GM12878 (cell line): ENCODE results near the gene MAST2. TPM values are rescaled to one million over a fixed set of nuclear protein-coding genes. Genes with fewer than 3 reads are reported as not detected.
A peak's percentile ranks its signal among the peaks of the same experiment; 100 is the strongest.

Source experiments
- BACH1 ChIP-seq: fragments of 450-650 bp; IDR thresholded peaks from 2 replicates; pipeline ENCODE4 v1.6.1; 2017; ENCODE audit warnings: mild to moderate bottlenecking, borderline replicate concordance
- LARP7 ChIP-seq: fragments of 450-650 bp; IDR thresholded peaks from 2 replicates; pipeline ENCODE4 v1.6.1; 2017; ENCODE audit warnings: mild to moderate bottlenecking
- MEF2A ChIP-seq: IDR thresholded peaks from 2 replicates; pipeline ENCODE4 v1.6.1; 2011; ENCODE audit warnings: low read depth, mild to moderate bottlenecking, low read length, moderate library complexity; ENCODE audit not compliant: insufficient read depth
- MTA2 ChIP-seq: fragments of 450-650 bp; IDR thresholded peaks from 2 replicates; pipeline ENCODE4 v1.6.1; 2016; ENCODE audit warnings: low read depth, mild to moderate bottlenecking, moderate library complexity
- MYB ChIP-seq: fragments of 150-350 bp; IDR thresholded peaks from 2 replicates; pipeline ENCODE4 v1.6.1; 2014; ENCODE audit warnings: mild to moderate bottlenecking, low read depth, low read length, borderline replicate concordance
- NR2C1 ChIP-seq: fragments of 450-650 bp; IDR thresholded peaks from 2 replicates; pipeline ENCODE4 v1.6.1; 2017; ENCODE audit warnings: antibody characterized with exemption, mild to moderate bottlenecking, moderate library complexity
- NR2C2 ChIP-seq: IDR thresholded peaks from 2 replicates; pipeline ENCODE4 v1.6.1; 2011; ENCODE audit warnings: borderline replicate concordance, low read depth; ENCODE audit not compliant: control insufficient read depth, insufficient read length
- POLR2AphosphoS5 ChIP-seq: IDR thresholded peaks from 2 replicates; pipeline ENCODE4 v1.6.1; 2011; ENCODE audit warnings: mild to moderate bottlenecking, low read length, inconsistent platforms
- POU2F2 ChIP-seq: IDR thresholded peaks from 3 replicates; pipeline ENCODE4 v1.6.1; 2011; ENCODE audit warnings: low read depth, mild to moderate bottlenecking, low read length, borderline replicate concordance
- RELA ChIP-seq: fragments of 450-650 bp; IDR thresholded peaks from 2 replicates; pipeline ENCODE4 v1.8.0; 2014; ENCODE audit warnings: borderline replicate concordance; ENCODE audit not compliant: partially characterized antibody
- RFX5 ChIP-seq: IDR thresholded peaks from 2 replicates; pipeline ENCODE4 v1.6.1; 2011; ENCODE audit warnings: low read depth, low read length, improper control_type of control experiment
- SMAD1 ChIP-seq: fragments of 450-650 bp; IDR thresholded peaks from 2 replicates; pipeline ENCODE4 v1.6.1; 2018; ENCODE audit warnings: mild to moderate bottlenecking, low read depth; ENCODE audit not compliant: partially characterized antibody
- SMARCA5 ChIP-seq: fragments of 450-650 bp; IDR thresholded peaks from 2 replicates; pipeline ENCODE4 v1.6.1; 2017; ENCODE audit warnings: mild to moderate bottlenecking
- SREBF1 ChIP-seq: IDR thresholded peaks from 2 replicates; pipeline ENCODE4 v1.6.1; 2012; ENCODE audit warnings: mild to moderate bottlenecking, low read length
- TAF1 ChIP-seq: IDR thresholded peaks from 2 replicates; pipeline ENCODE4 v1.6.1; 2011; ENCODE audit warnings: mild to moderate bottlenecking, low read depth, low read length, borderline replicate concordance
- TCF12 ChIP-seq: IDR thresholded peaks from 2 replicates; pipeline ENCODE4 v1.6.1; 2011; ENCODE audit warnings: low read depth, mild to moderate bottlenecking, low read length
- TCF3 ChIP-seq: IDR thresholded peaks from 2 replicates; pipeline ENCODE4 v1.6.1; 2012; ENCODE audit warnings: low read depth, mild to moderate bottlenecking, low read length, borderline replicate concordance; ENCODE audit not compliant: insufficient read depth
- YBX1 ChIP-seq: fragments of 450-650 bp; IDR thresholded peaks from 2 replicates; pipeline ENCODE4 v1.6.1; 2016; ENCODE audit warnings: antibody characterized with exemption
- polyA plus RNA-seq, 11 experiments: library from polyadenylated mRNA; depleted of rRNA in 4 of 11; unstranded in 6 of 11; stranded (reverse) in 5 of 11; fragments of >200 nt; fragmentation: Nextera tagmentation in 4 of 11; fragmentation: Illumina TruSeq in 1 of 11; extraction: Ambion mirVana in 4 of 11; extraction: Trizol in 1 of 11; gene quantifications; 1 replicate in 1 of 11; 2 replicates in 10 of 11; pipeline versions ENCODE4 v1.2.1 to v1.2.3, GENCODE V29; 2011 to 2016; ENCODE audit warnings: inconsistent platforms in 2 of 11, missing spikeins in 2 of 11, low read depth in 1 of 11
- total RNA-seq, 4 experiments: library from RNA; depleted of rRNA in 3 of 4; stranded (reverse); fragments of >200 nt in 3 of 4; fragmentation: Illumina TruSeq in 1 of 4; extraction: Trizol in 1 of 4; gene quantifications; 2 replicates each; pipeline versions ENCODE4 v1.2.1 to v1.2.3, GENCODE V29; 2013 to 2021
- TF ChIP-seq, protein P1 (sequence below): IDR thresholded peaks from 2 replicates; pipeline ENCODE4 v1.6.1; 2011; ENCODE audit warnings: low read depth, mild to moderate bottlenecking, low read length, moderate library complexity, borderline replicate concordance; ENCODE audit errors: extremely low read depth
- TF ChIP-seq, protein P2 (sequence below): IDR thresholded peaks from 2 replicates; pipeline ENCODE4 v1.6.1; 2012; ENCODE audit warnings: low read length, inconsistent platforms
- TF ChIP-seq, protein P3 (sequence below): IDR thresholded peaks from 2 replicates; pipeline ENCODE4 v1.6.1; 2012; ENCODE audit warnings: mild to moderate bottlenecking, low read depth, low read length
- TF ChIP-seq, protein P4 (sequence below): fragments of 450-650 bp; IDR thresholded peaks from 2 replicates; pipeline ENCODE4 v1.6.1; 2017; ENCODE audit warnings: borderline replicate concordance
- TF ChIP-seq, protein P5 (sequence below): fragments of 450-650 bp; IDR thresholded peaks from 2 replicates; pipeline ENCODE4 v1.6.1; 2017; ENCODE audit warnings: low read depth, mild to moderate bottlenecking, moderate library complexity

MAST2 gene
- total and polyA plus RNA-seq, 10 of the 15 experiments (the other 5 are each of a cell fraction or from before 2014, with no cell fraction given) = 1.0 to 28.7 (median 13.8) TPM

DNA sequence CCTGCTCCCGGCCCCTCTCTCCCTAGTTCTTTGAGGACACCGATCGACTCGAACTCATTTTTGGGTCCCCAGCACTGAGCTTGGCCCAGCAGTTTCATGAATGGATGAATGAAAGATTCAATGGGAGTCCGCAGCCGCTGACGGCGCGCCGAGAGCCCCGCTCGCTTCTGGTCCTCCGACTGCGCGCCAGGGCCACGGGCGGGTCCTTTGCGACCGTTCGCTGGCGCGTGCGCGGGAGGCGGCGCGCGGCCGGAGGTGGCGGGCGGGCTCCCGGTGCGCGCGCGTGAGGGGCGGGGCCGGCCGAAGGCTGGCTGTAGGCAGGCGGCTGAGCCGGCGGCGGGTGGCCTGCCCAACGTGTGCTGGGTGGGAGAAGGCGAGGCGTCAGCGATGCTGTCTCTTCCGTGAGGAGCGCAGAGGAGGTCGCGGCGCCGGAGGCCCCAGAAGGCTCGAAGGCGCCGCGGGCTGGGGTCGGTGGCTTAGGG is at the start of gene MAST2 (continued):
- TF ChIP-seq, protein P1, sequence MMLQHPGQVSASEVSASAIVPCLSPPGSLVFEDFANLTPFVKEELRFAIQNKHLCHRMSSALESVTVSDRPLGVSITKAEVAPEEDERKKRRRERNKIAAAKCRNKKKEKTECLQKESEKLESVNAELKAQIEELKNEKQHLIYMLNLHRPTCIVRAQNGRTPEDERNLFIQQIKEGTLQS = no peak
- TF ChIP-seq SMARCA5 = no peak
- TF ChIP-seq SREBF1 = no peak
- no peak for TF ChIP-seq POU2F2
- TF ChIP-seq, protein P2, sequence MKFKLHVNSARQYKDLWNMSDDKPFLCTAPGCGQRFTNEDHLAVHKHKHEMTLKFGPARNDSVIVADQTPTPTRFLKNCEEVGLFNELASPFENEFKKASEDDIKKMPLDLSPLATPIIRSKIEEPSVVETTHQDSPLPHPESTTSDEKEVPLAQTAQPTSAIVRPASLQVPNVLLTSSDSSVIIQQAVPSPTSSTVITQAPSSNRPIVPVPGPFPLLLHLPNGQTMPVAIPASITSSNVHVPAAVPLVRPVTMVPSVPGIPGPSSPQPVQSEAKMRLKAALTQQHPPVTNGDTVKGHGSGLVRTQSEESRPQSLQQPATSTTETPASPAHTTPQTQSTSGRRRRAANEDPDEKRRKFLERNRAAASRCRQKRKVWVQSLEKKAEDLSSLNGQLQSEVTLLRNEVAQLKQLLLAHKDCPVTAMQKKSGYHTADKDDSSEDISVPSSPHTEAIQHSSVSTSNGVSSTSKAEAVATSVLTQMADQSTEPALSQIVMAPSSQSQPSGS = no peak
- TF ChIP-seq MEF2A = no peak
- TF ChIP-seq, protein P3, sequence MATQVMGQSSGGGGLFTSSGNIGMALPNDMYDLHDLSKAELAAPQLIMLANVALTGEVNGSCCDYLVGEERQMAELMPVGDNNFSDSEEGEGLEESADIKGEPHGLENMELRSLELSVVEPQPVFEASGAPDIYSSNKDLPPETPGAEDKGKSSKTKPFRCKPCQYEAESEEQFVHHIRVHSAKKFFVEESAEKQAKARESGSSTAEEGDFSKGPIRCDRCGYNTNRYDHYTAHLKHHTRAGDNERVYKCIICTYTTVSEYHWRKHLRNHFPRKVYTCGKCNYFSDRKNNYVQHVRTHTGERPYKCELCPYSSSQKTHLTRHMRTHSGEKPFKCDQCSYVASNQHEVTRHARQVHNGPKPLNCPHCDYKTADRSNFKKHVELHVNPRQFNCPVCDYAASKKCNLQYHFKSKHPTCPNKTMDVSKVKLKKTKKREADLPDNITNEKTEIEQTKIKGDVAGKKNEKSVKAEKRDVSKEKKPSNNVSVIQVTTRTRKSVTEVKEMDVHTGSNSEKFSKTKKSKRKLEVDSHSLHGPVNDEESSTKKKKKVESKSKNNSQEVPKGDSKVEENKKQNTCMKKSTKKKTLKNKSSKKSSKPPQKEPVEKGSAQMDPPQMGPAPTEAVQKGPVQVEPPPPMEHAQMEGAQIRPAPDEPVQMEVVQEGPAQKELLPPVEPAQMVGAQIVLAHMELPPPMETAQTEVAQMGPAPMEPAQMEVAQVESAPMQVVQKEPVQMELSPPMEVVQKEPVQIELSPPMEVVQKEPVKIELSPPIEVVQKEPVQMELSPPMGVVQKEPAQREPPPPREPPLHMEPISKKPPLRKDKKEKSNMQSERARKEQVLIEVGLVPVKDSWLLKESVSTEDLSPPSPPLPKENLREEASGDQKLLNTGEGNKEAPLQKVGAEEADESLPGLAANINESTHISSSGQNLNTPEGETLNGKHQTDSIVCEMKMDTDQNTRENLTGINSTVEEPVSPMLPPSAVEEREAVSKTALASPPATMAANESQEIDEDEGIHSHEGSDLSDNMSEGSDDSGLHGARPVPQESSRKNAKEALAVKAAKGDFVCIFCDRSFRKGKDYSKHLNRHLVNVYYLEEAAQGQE = no peak
- no peak for TF ChIP-seq SMAD1
- TF ChIP-seq, protein P4, sequence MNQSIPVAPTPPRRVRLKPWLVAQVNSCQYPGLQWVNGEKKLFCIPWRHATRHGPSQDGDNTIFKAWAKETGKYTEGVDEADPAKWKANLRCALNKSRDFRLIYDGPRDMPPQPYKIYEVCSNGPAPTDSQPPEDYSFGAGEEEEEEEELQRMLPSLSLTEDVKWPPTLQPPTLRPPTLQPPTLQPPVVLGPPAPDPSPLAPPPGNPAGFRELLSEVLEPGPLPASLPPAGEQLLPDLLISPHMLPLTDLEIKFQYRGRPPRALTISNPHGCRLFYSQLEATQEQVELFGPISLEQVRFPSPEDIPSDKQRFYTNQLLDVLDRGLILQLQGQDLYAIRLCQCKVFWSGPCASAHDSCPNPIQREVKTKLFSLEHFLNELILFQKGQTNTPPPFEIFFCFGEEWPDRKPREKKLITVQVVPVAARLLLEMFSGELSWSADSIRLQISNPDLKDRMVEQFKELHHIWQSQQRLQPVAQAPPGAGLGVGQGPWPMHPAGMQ = no peak
- TF ChIP-seq MTA2 = no peak
- TF ChIP-seq TCF12 = no peak
- TF ChIP-seq RELA = no peak
- TF ChIP-seq MYB = no peak
- no peak; the same call in none of the 2 replicates for TF ChIP-seq BACH1
- TF ChIP-seq TCF3 = no peak
- TF ChIP-seq NR2C2 = no peak
- no peak for TF ChIP-seq RFX5
- no peak; the same call in 1 of the 2 replicates for TF ChIP-seq POLR2AphosphoS5
- TF ChIP-seq YBX1 = no peak
- TF ChIP-seq LARP7 = peak; percentile 65; the same call in 1 of the 2 replicates
- TF ChIP-seq, protein P5, sequence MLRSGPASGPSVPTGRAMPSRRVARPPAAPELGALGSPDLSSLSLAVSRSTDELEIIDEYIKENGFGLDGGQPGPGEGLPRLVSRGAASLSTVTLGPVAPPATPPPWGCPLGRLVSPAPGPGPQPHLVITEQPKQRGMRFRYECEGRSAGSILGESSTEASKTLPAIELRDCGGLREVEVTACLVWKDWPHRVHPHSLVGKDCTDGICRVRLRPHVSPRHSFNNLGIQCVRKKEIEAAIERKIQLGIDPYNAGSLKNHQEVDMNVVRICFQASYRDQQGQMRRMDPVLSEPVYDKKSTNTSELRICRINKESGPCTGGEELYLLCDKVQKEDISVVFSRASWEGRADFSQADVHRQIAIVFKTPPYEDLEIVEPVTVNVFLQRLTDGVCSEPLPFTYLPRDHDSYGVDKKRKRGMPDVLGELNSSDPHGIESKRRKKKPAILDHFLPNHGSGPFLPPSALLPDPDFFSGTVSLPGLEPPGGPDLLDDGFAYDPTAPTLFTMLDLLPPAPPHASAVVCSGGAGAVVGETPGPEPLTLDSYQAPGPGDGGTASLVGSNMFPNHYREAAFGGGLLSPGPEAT = no peak
- peak; percentile 54; the same call in 1 of the 2 replicates for TF ChIP-seq TAF1
- TF ChIP-seq NR2C1 = no peak
